ENCODE results near the gene FUS. TPM values are rescaled to one million over a fixed set of nuclear protein-coding genes. Genes with fewer than 3 reads are reported as not detected.

The FUS gene
- total and polyA plus RNA-seq, 2 of the 13 experiments (the other 11 are each of a cell fraction or from before 2014, with no cell fraction given), result 68.1 to 168 TPM

DNA sequence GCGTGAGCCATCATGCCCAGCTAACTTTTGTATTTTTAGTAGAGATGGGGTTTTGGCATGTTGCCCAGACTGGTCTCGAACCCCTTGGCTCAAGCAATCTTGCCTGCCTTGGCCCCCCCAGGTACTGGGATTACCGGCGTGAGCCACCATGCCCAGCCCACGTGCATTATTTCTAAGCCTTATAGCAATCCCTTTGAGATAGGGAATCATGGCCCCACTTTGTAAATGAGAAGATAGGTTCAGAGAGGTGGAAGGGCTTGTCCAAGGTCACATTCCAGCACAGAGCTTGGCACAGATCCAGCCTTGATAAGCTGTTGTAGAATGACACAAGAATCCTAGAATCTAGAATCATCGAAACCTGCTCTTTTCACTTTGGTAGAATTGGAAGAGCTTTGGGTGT is 26.8 kb downstream of the FUS start (continued):
- TF ChIP-seq, protein P1, sequence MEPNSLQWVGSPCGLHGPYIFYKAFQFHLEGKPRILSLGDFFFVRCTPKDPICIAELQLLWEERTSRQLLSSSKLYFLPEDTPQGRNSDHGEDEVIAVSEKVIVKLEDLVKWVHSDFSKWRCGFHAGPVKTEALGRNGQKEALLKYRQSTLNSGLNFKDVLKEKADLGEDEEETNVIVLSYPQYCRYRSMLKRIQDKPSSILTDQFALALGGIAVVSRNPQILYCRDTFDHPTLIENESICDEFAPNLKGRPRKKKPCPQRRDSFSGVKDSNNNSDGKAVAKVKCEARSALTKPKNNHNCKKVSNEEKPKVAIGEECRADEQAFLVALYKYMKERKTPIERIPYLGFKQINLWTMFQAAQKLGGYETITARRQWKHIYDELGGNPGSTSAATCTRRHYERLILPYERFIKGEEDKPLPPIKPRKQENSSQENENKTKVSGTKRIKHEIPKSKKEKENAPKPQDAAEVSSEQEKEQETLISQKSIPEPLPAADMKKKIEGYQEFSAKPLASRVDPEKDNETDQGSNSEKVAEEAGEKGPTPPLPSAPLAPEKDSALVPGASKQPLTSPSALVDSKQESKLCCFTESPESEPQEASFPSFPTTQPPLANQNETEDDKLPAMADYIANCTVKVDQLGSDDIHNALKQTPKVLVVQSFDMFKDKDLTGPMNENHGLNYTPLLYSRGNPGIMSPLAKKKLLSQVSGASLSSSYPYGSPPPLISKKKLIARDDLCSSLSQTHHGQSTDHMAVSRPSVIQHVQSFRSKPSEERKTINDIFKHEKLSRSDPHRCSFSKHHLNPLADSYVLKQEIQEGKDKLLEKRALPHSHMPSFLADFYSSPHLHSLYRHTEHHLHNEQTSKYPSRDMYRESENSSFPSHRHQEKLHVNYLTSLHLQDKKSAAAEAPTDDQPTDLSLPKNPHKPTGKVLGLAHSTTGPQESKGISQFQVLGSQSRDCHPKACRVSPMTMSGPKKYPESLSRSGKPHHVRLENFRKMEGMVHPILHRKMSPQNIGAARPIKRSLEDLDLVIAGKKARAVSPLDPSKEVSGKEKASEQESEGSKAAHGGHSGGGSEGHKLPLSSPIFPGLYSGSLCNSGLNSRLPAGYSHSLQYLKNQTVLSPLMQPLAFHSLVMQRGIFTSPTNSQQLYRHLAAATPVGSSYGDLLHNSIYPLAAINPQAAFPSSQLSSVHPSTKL (CRISPR knock-in tag; IDR thresholded peaks at IDR 0.05), result peak; percentile 82
- TF ChIP-seq SRSF1 (optimal IDR thresholded peaks at IDR 0.05; ENCODE audit: low read depth, low read length) (no peak), RAD21 (CRISPR knock-in tag; IDR thresholded peaks at IDR 0.05) (no peak), HOXD1 (CRISPR knock-in tag; IDR thresholded peaks at IDR 0.05) (0 out of 2 replicates have a peak, but pooled peaks have one; percentile 6), SIN3A (IDR thresholded peaks at IDR 0.05; ENCODE audit: borderline replicate concordance, low read depth, low read length) (no peak), MBD4 (IDR thresholded peaks at IDR 0.05; ENCODE audit: borderline replicate concordance, low read length) (no peak), CBX2 (IDR thresholded peaks at IDR 0.05; ENCODE audit: low read depth, low read length) (no peak), CBX2 (CRISPR knock-in tag; IDR thresholded peaks at IDR 0.05; ENCODE audit: low read depth) (no peak), ZNF230 (CRISPR knock-in tag; IDR thresholded peaks at IDR 0.05) (no peak), MAZ (IDR thresholded peaks at IDR 0.05; ENCODE audit: borderline replicate concordance, low read depth, low read length) (no peak), MAZ (CRISPR knock-in tag; IDR thresholded peaks at IDR 0.05; ENCODE audit: low read depth) (no peak), PAX8 (CRISPR knock-in tag; IDR thresholded peaks at IDR 0.05; ENCODE audit: borderline replicate concordance) (no peak)
- TF ChIP-seq, protein P2, sequence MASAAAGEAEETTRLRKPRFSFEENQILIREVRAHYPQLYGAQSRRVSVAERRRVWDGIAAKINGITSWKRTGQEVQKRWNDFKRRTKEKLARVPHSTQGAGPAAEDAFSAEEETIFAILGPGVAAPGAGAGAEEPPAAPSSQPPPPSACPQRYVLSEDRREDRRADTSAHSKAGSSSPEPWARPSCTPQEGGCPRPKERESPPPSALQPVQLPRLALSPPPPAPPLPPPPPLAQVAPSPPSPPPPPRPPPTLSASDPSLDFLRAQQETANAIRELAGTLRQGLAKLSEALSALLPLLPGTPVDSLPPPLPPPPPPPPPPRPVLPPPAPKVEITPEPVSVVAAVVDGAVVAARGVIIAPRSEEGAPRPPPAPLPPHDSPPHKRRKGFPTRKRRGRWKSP (CRISPR knock-in tag; IDR thresholded peaks at IDR 0.05), result peak; percentile 55; the same call in 1 of the 2 replicates
- TF ChIP-seq, protein P3, sequence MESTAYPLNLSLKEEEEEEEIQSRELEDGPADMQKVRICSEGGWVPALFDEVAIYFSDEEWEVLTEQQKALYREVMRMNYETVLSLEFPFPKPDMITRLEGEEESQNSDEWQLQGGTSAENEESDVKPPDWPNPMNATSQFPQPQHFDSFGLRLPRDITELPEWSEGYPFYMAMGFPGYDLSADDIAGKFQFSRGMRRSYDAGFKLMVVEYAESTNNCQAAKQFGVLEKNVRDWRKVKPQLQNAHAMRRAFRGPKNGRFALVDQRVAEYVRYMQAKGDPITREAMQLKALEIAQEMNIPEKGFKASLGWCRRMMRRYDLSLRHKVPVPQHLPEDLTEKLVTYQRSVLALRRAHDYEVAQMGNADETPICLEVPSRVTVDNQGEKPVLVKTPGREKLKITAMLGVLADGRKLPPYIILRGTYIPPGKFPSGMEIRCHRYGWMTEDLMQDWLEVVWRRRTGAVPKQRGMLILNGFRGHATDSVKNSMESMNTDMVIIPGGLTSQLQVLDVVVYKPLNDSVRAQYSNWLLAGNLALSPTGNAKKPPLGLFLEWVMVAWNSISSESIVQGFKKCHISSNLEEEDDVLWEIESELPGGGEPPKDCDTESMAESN (CRISPR knock-in tag; conservative IDR thresholded peaks at IDR 0.05), result no peak
- TF ChIP-seq, protein P4, sequence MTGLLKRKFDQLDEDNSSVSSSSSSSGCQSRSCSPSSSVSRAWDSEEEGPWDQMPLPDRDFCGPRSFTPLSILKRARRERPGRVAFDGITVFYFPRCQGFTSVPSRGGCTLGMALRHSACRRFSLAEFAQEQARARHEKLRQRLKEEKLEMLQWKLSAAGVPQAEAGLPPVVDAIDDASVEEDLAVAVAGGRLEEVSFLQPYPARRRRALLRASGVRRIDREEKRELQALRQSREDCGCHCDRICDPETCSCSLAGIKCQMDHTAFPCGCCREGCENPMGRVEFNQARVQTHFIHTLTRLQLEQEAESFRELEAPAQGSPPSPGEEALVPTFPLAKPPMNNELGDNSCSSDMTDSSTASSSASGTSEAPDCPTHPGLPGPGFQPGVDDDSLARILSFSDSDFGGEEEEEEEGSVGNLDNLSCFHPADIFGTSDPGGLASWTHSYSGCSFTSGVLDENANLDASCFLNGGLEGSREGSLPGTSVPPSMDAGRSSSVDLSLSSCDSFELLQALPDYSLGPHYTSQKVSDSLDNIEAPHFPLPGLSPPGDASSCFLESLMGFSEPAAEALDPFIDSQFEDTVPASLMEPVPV (CRISPR knock-in tag; IDR thresholded peaks at IDR 0.05), result no peak
- TF ChIP-seq, protein P5, sequence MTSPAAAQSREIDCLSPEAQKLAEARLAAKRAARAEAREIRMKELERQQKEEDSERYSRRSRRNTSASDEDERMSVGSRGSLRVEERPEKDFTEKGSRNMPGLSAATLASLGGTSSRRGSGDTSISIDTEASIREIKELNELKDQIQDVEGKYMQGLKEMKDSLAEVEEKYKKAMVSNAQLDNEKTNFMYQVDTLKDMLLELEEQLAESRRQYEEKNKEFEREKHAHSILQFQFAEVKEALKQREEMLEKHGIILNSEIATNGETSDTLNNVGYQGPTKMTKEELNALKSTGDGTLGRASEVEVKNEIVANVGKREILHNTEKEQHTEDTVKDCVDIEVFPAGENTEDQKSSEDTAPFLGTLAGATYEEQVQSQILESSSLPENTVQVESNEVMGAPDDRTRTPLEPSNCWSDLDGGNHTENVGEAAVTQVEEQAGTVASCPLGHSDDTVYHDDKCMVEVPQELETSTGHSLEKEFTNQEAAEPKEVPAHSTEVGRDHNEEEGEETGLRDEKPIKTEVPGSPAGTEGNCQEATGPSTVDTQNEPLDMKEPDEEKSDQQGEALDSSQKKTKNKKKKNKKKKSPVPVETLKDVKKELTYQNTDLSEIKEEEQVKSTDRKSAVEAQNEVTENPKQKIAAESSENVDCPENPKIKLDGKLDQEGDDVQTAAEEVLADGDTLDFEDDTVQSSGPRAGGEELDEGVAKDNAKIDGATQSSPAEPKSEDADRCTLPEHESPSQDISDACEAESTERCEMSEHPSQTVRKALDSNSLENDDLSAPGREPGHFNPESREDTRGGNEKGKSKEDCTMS (CRISPR knock-in tag; conservative IDR thresholded peaks at IDR 0.05), result no peak
- TF ChIP-seq, protein P6, sequence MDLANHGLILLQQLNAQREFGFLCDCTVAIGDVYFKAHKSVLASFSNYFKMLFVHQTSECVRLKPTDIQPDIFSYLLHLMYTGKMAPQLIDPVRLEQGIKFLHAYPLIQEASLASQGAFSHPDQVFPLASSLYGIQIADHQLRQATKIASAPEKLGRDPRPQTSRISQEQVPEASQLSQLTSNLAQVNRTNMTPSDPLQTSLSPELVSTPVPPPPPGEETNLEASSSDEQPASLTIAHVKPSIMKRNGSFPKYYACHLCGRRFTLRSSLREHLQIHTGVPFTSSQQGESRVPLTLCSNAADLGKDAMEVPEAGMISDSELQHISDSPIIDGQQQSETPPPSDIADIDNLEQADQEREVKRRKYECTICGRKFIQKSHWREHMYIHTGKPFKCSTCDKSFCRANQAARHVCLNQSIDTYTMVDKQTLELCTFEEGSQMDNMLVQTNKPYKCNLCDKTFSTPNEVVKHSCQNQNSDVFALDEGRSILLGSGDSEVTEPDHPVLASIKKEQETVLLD (CRISPR knock-in tag; IDR thresholded peaks at IDR 0.05; ENCODE audit: low read depth), result no peak

All from HepG2 (cell line).